DND-41 (cell line): ENCODE measurements around the gene HDHD3.

Source experiments
- CTCF ChIP-seq: IDR thresholded peaks from 2 replicates; pipeline ENCODE4 v1.5.1; 2012; ENCODE audit warnings: borderline replicate concordance, low read length, moderate library complexity, mild to moderate bottlenecking; ENCODE audit not compliant: poor library complexity, severe bottlenecking; ENCODE audit errors: extremely low read depth
- EZH2 ChIP-seq: IDR thresholded peaks from 3 replicates; pipeline ENCODE4 v1.6.1; 2012; ENCODE audit warnings: borderline replicate concordance, low read depth, mild to moderate bottlenecking, moderate library complexity, low read length, inconsistent platforms; ENCODE audit not compliant: severe bottlenecking

GRCh38 chr9:113373256-113373655 is 3.5 kb downstream of the HDHD3 start:
- TF ChIP-seq CTCF: no peak
- no peak for TF ChIP-seq EZH2
